Measurements from ENCODE around the gene ADRM1.

GRCh38 chr20:62273416-62273815 lies 29.4 kb upstream of the ADRM1 start:
- no peak for TF ChIP-seq CTCF (IDR thresholded peaks at IDR 0.05)
- no peak for TF ChIP-seq POLR2A (IDR thresholded peaks at IDR 0.05)
